ENCODE results near the gene ARL17B. TPM values are rescaled to one million over a fixed set of nuclear protein-coding genes. Genes with fewer than 3 reads are reported as not detected.
A peak's percentile ranks its signal among the peaks of the same experiment; 100 is the strongest.
"Not testable (repeated sequence)": the region's sequence is repeated elsewhere in the genome, so short reads cannot be mapped to it uniquely, and the experiment has no call there.

The ARL17B gene
- total and polyA plus RNA-seq, 5 donors = 10.4 to 24.5 (median 12.0) TPM

GRCh38 chr17:46270032-46270431, 91.5 kb downstream of the ARL17B start:
- no peaks in the 10 kb centered on the region for H3K9me3 ChIP-seq (ENCODE audit: control insufficient read depth, low read length)
- DNase-seq (no peak), ATAC-seq (no peak)
- no peaks in the 10 kb centered on the region for H3K4me1 ChIP-seq (ENCODE audit: control insufficient read depth, insufficient read depth, low read length)
- no peak overlapping the region for H3K27ac ChIP-seq (ENCODE audit: low read length)
- H3K27me3 ChIP-seq (ENCODE audit: control insufficient read depth, insufficient read depth) = no peaks in the 10 kb centered on the region
- no peak overlapping the region for H3K4me3 ChIP-seq (ENCODE audit: low read length)
- intact Hi-C loops (cut with DNase I) = no loop called here
- WGBS = 53% methylated on average over 5 of the region's 5 CpGs

- intact Hi-C loops (cut with DNase I) = no loop called here
- peak overlapping the region; percentile 83 for H3K27ac ChIP-seq (ENCODE audit: low read length)
Measured at GRCh38 chr17:46266656-46267544, 94.7 kb downstream of the ARL17B start.

DNA sequence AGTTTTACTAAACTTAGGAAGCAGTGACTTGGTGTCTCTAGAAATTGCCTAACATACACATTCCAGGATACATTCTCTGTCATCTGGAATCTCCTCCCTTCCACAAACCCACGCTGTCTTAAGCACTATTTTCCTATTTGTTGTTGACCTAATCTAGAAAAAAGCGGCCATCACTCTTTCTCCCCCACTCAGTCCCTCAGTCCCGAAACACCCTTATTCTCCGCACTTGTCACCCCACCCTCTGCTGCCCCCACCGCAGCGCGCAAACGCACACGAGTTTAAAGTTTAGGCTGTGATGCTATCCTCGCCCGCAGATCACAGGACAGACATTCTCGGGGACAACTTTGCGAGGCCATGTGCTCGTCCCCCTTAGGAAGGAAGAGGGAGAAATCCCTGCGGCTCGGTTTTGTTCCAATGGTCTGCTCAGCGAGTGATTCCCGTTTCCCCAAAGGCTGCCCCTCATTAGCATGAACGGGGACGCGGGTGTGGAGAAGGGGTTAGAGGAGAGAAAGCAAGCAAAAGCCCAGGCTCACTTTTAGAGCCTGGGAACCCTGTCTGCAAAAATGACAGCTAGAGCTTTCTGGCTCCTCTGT, 95.4 kb downstream of the ARL17B start:
- H3K27ac ChIP-seq (ENCODE audit: low read length) = peak overlapping the region; percentile 36
- H3K9me3 ChIP-seq (ENCODE audit: control insufficient read depth, low read length); intact Hi-C loops (cut with DNase I); H3K4me1 ChIP-seq (ENCODE audit: control insufficient read depth, insufficient read depth, low read length); H3K27me3 ChIP-seq (ENCODE audit: control insufficient read depth, insufficient read depth): not testable (repeated sequence)
- H3K4me3 ChIP-seq (ENCODE audit: low read length) = peak overlapping the region; percentile 79
- peak; percentile 11 to 27 for ATAC-seq
- DNase-seq = peak; percentile 40 to 71 (median 47)
- WGBS = 6% methylated on average over 21 of the region's 21 CpGs

More at GRCh38 chr17:46266656-46267544, 94.7 kb downstream of the ARL17B start:
- peak overlapping the region; percentile 79 for H3K4me3 ChIP-seq (ENCODE audit: low read length)
- ATAC-seq = peak; percentile 93 to 95
- no peaks in the 10 kb centered on the region for H3K27me3 ChIP-seq (ENCODE audit: control insufficient read depth, insufficient read depth)
- no peaks in the 10 kb centered on the region for H3K9me3 ChIP-seq (ENCODE audit: control insufficient read depth, low read length)
- H3K4me1 ChIP-seq (ENCODE audit: control insufficient read depth, insufficient read depth, low read length) = no peaks in the 10 kb centered on the region
- under 1% methylated on average over 116 of the region's 116 CpGs for WGBS
- DNase-seq = peak; percentile 86 to 97 (median 94)

DNA sequence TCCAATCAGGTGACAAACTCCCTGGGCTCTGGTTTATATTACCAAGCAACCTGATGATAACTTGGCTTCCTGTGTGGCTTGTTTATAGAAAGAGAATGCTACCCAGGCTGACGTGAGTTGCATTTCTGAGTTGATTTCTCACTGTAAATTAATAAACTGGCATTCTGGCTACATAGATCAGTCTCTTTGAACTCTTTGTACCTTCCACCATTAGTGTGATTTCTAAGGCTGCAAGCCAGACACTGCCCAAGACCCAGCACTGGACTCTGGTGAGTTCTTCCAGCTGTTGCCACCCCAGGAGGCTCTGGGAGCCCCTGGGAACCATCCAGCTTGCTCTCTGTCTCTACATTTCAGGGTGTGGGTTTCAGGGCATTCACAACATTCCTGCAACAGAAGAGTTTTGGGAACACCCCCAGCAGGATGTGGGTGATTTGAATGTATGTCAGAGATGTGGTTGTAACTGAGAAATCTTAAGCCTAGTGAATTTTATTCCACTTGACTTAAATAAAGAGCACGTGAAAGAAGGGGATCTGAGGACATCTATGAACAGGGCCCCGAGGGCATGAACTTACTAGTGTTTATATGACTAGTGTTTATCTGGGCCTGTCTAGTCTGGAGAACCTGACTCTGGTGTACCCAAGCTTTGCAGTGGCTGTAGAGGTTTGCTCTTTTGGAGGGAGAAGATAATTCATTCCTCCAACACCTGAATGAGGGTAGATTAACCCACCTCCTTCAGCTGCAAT, 96.9 kb downstream of the ARL17B start:
- Histone ChIP-seq H3K9me3 (ENCODE audit: control insufficient read depth, low read length) (no peaks in the 10 kb centered on the region), H3K4me3 (ENCODE audit: low read length) (no peak overlapping the region), H3K27me3 (ENCODE audit: control insufficient read depth, insufficient read depth) (no peaks in the 10 kb centered on the region), H3K27ac (ENCODE audit: low read length) (no peak overlapping the region), H3K4me1 (ENCODE audit: control insufficient read depth, insufficient read depth, low read length) (no peaks in the 10 kb centered on the region)
- intact Hi-C loops (cut with DNase I) = loop anchor here in 1 of 4 donors (5.0 kb wide), 1 partner anchor 677 kb away; no protein-coding TSS in a partner anchor
- DNase-seq = no peak
- WGBS = 66% methylated on average over 3 of the region's 3 CpGs
- no peak for ATAC-seq

DNA sequence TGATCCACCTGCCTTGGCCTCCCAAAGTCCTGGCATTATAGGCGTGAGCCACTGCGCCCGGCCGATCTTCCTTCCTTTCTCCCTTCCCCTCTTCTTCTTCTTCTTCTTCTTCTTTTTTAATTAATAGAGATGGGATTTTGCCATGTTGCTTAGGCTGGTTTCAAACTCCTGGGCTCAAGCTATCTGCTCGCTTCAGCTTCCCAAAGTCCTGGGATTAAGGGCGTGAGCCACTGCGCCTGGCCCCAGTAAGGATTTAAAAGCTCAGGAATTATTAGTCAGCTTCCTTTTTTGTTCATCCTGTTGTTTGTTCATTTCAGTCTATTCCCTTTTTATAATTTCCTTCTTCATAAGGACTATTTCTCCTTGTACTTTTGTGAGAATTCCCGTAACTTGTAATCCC, 99.3 kb downstream of the ARL17B start:
- no peaks in the 10 kb centered on the region for H3K27me3 ChIP-seq (ENCODE audit: control insufficient read depth, insufficient read depth)
- ATAC-seq = no peak
- H3K9me3 ChIP-seq (ENCODE audit: control insufficient read depth, low read length) = no peaks in the 10 kb centered on the region
- DNase-seq = no peak
- no peak overlapping the region for H3K4me3 ChIP-seq (ENCODE audit: low read length)
- H3K4me1 ChIP-seq (ENCODE audit: control insufficient read depth, insufficient read depth, low read length) = no peaks in the 10 kb centered on the region
- 87% methylated on average over 8 of the region's 8 CpGs for WGBS
- intact Hi-C loops (cut with DNase I) = loop anchor here in 1 of 4 donors (5.0 kb wide), 1 partner anchor 675 kb away; no protein-coding TSS in a partner anchor
- H3K27ac ChIP-seq (ENCODE audit: low read length) = no peak overlapping the region

DNA sequence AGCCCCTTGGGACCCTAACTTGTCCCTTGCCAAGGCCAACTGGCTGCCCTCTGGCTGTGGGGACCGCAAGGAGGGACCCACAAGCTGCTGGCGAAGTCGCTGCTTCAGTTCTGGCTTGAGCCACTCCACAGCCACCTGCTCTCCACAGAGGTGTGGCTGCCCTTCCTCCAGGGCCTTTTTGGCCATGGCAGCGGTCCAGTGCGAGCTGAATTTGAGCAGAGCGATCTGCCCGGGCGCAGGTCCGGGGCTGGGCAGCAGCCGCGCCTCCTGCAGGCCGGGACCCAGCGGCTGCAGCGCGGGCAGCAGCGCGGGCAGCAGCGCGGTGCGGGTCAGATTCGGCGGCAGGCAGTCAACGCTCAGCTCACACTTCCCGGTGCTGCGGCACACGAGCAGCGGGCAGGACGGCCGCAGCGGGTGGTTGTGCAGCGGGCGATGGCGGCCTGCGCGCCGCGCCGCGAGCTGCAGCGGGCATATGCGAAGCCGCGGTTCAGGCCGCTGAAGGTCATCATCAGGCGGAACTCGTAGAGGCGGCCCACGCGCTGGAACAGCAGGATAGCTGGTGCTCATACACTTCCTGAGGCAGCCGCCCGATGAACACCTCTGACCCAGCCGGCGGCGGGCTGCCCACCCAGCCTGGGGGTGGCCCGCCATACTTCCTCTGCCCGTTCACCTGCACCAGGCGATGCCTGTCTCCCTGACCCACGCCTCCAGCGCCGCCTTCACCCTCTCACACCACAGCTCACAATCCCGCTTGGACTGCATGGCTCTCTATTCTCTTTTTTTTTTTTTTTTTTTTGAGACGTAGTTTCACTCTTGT, 101.5 kb downstream of the ARL17B start:
- H3K27me3 ChIP-seq (ENCODE audit: control insufficient read depth, insufficient read depth); H3K27ac ChIP-seq (ENCODE audit: low read length); H3K9me3 ChIP-seq (ENCODE audit: control insufficient read depth, low read length); H3K4me1 ChIP-seq (ENCODE audit: control insufficient read depth, insufficient read depth, low read length): not testable (repeated sequence)
- peak; percentile 33 to 79 (median 57) for DNase-seq
- intact Hi-C loops (cut with DNase I) = loop anchor here in 1 of 4 donors (5.0 kb wide), 1 partner anchor 673 kb away; no protein-coding TSS in a partner anchor
- WGBS = 4% methylated on average over 33 of the region's 62 CpGs
- peak; percentile 82 to 84 for ATAC-seq
- peak overlapping the region; percentile 42 for H3K4me3 ChIP-seq (ENCODE audit: low read length)

DNA sequence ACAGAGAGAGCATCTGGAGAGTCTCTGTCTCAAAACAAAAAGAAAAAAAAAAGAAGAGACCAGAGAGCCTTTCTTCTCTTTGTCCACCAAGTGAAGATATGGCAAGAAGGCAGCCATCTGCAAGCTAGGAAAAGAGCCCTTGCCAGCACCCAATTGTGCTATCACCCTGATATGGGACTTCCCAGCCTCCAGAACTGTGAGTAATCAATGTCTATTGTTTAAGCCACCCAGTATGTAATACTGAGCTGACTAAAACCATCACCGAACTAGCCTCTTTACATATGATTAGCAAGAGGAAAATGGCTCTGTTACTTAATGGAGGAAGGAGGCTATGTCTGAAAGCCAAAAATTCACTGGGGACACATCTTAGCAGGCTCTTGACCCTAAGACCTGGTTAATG, 105.2 kb downstream of the ARL17B start:
- DNase-seq; H3K27ac ChIP-seq (ENCODE audit: low read length); H3K4me1 ChIP-seq (ENCODE audit: control insufficient read depth, insufficient read depth, low read length); H3K4me3 ChIP-seq (ENCODE audit: low read length); intact Hi-C loops (cut with DNase I); ATAC-seq; H3K9me3 ChIP-seq (ENCODE audit: control insufficient read depth, low read length); H3K27me3 ChIP-seq (ENCODE audit: control insufficient read depth, insufficient read depth): not testable (repeated sequence)
- 92% methylated on average over 1 of the region's 1 CpG for WGBS

DNA sequence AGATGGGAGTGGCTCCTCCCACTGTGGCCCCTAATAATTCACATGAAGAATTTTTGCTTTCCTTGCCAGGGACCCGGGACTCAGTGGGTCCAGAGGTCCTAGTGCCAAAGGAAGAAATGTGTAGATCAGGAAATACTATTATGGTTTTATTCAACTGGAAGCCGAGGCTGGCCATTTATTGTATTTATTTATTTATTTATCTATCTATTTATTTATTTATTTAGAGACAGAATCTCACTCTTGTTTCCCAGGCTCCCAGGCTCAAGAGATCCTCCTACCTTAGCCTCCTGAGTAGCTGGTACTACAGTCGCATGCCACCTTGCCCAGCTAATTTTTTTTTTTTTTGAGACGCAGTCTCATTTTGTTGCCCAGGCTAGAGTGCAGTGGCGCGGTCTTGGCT, 107.4 kb downstream of the ARL17B start:
- 95% methylated on average over 5 of the region's 6 CpGs for WGBS
- ATAC-seq; intact Hi-C loops (cut with DNase I): not testable (repeated sequence)

DNA sequence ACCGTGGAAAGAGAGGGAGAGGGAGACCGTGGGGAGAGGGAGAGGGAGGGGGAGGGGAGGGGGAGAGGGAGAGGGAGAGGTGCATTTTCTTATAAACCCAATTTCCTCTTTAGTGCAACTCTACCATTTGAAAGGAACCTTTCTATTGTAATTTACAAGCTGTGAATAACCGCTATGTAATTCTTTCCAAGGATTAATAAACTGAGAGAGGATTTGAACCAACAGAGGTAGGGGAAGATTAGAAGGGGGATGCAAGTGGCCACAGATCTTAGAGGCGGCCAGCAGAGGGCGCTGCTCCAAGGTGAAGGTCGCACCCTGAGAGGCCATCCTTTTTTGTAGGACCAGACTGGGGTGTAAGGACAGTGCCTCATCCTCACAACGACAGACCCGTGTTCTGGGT, 107.8 kb downstream of the ARL17B start:
- DNase-seq = peak; percentile 73 to 91 (median 73)
- peak in 1 of 2 donors; percentile 90 for ATAC-seq

More for the DNA sequence above, 107.4 kb downstream of the ARL17B start:
- H3K4me1 ChIP-seq (ENCODE audit: control insufficient read depth, insufficient read depth, low read length); H3K27ac ChIP-seq (ENCODE audit: low read length); H3K27me3 ChIP-seq (ENCODE audit: control insufficient read depth, insufficient read depth); H3K4me3 ChIP-seq (ENCODE audit: low read length); H3K9me3 ChIP-seq (ENCODE audit: control insufficient read depth, low read length); DNase-seq: not testable (repeated sequence)

DNA sequence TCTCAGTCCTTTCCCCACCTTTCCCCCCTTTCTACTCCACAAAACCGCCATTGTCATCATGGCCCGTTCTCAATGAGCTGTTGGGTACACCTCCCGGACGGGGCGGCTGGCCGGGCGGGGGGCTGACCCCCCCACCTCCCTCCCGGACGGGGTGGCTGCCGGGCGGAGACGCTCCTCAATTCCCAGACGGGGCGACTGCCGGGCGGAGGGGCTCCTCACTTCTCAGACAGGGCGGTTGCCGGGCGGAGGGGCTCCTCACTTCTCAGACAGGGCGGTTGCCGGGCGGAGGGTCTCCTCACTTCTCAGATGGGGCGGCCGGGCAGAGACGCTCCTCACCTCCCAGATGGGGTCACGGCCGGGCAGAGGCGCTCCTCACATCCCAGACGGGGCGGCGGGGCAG, 108.8 kb downstream of the ARL17B start:
- not testable (repeated sequence) for ATAC-seq, DNase-seq
- WGBS = 94% methylated on average over 21 of the region's 31 CpGs

More for the DNA sequence above, 107.8 kb downstream of the ARL17B start:
- H3K27me3 ChIP-seq (ENCODE audit: control insufficient read depth, insufficient read depth); H3K4me3 ChIP-seq (ENCODE audit: low read length); H3K9me3 ChIP-seq (ENCODE audit: control insufficient read depth, low read length); H3K27ac ChIP-seq (ENCODE audit: low read length); H3K4me1 ChIP-seq (ENCODE audit: control insufficient read depth, insufficient read depth, low read length); intact Hi-C loops (cut with DNase I): not testable (repeated sequence)
- WGBS = 40% methylated on average over 8 of the region's 8 CpGs

More for the DNA sequence above, 108.8 kb downstream of the ARL17B start:
- H3K27me3 ChIP-seq (ENCODE audit: control insufficient read depth, insufficient read depth); H3K4me1 ChIP-seq (ENCODE audit: control insufficient read depth, insufficient read depth, low read length); intact Hi-C loops (cut with DNase I); H3K27ac ChIP-seq (ENCODE audit: low read length); H3K9me3 ChIP-seq (ENCODE audit: control insufficient read depth, low read length); H3K4me3 ChIP-seq (ENCODE audit: low read length): not testable (repeated sequence)
